Measurements from ENCODE around the gene GNAL.

DNA sequence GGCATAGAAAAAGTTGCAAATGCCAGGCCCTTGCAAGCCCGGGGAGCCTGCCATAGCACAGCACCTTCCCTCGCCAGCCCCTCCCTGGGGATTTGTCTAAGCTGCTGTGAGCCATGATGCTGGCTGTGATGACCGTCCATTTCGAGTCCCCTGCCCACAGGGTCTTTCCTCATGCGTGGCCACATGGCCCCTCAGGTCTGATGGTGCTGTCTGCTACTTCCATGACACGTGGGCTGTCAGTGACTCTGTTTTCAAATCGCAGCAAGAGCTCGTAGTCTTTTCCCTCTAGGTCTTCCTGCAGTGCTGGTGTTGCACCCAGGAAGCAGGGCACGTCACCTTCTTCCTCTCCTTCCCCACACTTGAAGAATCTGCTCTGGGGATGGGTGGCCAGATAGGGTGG is 15.5 kb upstream of the GNAL start:
- TF ChIP-seq, protein P1, sequence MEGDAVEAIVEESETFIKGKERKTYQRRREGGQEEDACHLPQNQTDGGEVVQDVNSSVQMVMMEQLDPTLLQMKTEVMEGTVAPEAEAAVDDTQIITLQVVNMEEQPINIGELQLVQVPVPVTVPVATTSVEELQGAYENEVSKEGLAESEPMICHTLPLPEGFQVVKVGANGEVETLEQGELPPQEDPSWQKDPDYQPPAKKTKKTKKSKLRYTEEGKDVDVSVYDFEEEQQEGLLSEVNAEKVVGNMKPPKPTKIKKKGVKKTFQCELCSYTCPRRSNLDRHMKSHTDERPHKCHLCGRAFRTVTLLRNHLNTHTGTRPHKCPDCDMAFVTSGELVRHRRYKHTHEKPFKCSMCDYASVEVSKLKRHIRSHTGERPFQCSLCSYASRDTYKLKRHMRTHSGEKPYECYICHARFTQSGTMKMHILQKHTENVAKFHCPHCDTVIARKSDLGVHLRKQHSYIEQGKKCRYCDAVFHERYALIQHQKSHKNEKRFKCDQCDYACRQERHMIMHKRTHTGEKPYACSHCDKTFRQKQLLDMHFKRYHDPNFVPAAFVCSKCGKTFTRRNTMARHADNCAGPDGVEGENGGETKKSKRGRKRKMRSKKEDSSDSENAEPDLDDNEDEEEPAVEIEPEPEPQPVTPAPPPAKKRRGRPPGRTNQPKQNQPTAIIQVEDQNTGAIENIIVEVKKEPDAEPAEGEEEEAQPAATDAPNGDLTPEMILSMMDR (IDR thresholded peaks at IDR 0.05) = no peak
- TF ChIP-seq POLR2A (IDR thresholded peaks at IDR 0.05) = no peak

All from body of pancreas (tissue), 4 donors.